ENCODE data around the gene KLRG1.

Gene KLRG1

GRCh38 chr12:8989413-8989812 lies at the start of gene KLRG1:
TSS of gene KLRG1 (plus strand) at chr12:8989546. CDS start at chr12:8989636, 90 bp downstream.
- no peak for DNase-seq

GRCh38 chr12:8941691-8942478 lies 47.5 kb upstream of the KLRG1 start:
- no peak for DNase-seq

- no peak for DNase-seq
Observed at GRCh38 chr12:8943565-8944186, 45.7 kb upstream of the KLRG1 start.

GRCh38 chr12:8946733-8947132 lies 42.6 kb upstream of the KLRG1 start:
- no peak for DNase-seq

- DNase-seq: no peak
Observed at GRCh38 chr12:8947737-8948136, 41.6 kb upstream of the KLRG1 start.

GRCh38 chr12:8948701-8949341 lies 40.5 kb upstream of the KLRG1 start:
- no peak for DNase-seq

- DNase-seq: peak; percentile 83
Observed at GRCh38 chr12:8949342-8950220, 39.8 kb upstream of the KLRG1 start, which contains the start of gene M6PR. TSS of gene M6PR (minus strand) at chr12:8949645. CDS start at chr12:8946404, 3,241 bp downstream.

- DNase-seq: no peak
Observed at GRCh38 chr12:8950221-8950527, 39.2 kb upstream of the KLRG1 start.

- no peak for DNase-seq
Observed at GRCh38 chr12:8950702-8951478, 38.5 kb upstream of the KLRG1 start.

GRCh38 chr12:8951744-8952143 lies 37.6 kb upstream of the KLRG1 start:
- no peak for DNase-seq

GRCh38 chr12:8953773-8954402 lies 35.5 kb upstream of the KLRG1 start:
- DNase-seq: no peak

- DNase-seq: no peak
Observed at GRCh38 chr12:8956073-8956472, 33.3 kb upstream of the KLRG1 start.

- DNase-seq: no peak
Observed at GRCh38 chr12:8956772-8957171, 32.6 kb upstream of the KLRG1 start.

- no peak for DNase-seq
Observed at GRCh38 chr12:8957561-8957960, 31.8 kb upstream of the KLRG1 start.

- DNase-seq: no peak
Observed at GRCh38 chr12:8958066-8958465, 31.3 kb upstream of the KLRG1 start.

- DNase-seq: no peak
Observed at GRCh38 chr12:8960176-8960575, 29.2 kb upstream of the KLRG1 start.

GRCh38 chr12:8968761-8969160 lies 20.6 kb upstream of the KLRG1 start:
- DNase-seq: no peak

GRCh38 chr12:8969861-8970411 lies 19.4 kb upstream of the KLRG1 start:
- no peak for DNase-seq

- DNase-seq: no peak
Observed at GRCh38 chr12:8970432-8970831, 18.9 kb upstream of the KLRG1 start.

GRCh38 chr12:8980137-8980536 lies 9.2 kb upstream of the KLRG1 start:
- no peak for DNase-seq

GRCh38 chr12:8985213-8985754 lies 4.1 kb upstream of the KLRG1 start:
- DNase-seq: no peak

Data from SHP77 treated with DMSO at 0.1 percent for 48 hours (cell line).